HG03521 (cell line): ENCODE results near the gene NIPA2.

Source experiments
- ATAC-seq: cut with Tn5 transposase; IDR thresholded peaks from one replicate; pipeline ENCODE4 v1.9.1; 2021; ENCODE audit warnings: mild to moderate bottlenecking, moderate library complexity; ENCODE audit not compliant: unreplicated experiment

The NIPA2 gene

DNA sequence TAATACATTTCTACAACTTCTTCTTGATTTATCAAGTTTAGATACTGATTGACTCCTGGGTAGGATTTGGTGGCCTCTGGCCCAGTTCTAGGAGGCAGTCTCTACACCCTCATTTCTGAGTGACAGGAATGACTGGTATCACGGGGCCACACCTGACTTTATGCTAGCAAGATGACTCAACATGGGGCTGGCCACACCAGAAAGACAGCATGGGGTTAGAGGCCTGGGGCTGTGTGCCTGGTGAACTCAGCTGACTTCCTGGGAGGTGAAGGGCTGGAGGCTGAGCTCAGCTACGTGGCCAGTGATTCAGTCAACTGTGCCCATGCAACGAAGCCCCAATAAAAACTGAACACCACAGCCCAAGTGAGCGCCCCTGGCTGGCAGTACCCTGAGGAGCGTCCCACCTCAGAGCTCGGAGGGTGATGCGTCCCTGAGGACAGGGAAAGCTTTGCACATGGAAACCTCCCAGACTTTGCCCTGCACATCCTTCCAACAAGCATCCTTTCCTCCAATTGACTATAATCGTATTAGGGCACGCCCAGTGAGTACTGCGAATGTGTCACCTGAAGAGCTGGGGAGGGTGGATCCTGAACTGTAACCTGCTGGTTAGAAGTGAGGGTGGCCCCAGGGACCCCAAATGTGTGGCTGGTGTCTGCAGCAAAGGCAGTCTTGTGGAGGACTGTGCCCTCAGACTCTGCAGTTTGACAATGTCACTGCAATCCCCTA, 57.2 kb downstream of the NIPA2 start:
- ATAC-seq, result no peak

DNA sequence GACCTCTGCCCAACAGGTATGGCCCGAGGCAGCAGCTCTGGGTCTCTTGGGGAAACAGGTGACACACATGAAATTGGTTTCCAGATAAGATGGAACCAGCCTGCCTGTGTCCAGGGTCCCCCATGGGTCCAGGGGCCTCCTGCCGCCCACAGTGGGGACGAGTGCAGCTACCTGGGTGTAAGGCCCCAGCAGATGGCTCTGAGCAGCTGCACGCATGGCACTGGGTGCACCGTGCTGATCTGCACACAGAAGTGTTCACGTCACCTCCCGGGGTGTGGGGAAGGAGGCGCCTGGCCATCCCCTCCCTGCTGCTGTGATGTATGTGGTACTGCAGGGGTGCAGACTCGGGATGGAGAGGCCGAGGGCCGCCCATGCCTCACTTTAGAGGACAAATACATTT, 63.6 kb downstream of the NIPA2 start:
- ATAC-seq, result no peak

DNA sequence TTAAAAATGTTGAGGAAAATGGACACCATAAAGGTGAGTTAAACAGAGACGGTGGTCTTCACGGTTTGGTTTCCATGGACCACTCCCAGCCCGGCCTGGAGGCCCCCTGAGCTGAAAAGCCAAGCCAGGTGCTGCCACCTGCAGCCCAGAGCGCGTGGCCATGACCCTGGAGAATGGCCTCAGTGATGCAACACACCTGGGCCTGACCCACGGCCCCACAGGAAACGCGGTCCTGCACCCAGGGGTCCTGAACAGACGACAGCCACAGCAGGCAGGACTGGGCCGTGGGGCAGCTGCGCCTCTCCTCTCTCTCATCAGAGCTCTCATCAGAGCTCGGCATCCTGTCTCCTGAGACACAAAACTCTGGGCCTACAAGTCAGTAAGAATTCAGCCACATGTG, 64.1 kb downstream of the NIPA2 start:
- no peak for ATAC-seq

DNA sequence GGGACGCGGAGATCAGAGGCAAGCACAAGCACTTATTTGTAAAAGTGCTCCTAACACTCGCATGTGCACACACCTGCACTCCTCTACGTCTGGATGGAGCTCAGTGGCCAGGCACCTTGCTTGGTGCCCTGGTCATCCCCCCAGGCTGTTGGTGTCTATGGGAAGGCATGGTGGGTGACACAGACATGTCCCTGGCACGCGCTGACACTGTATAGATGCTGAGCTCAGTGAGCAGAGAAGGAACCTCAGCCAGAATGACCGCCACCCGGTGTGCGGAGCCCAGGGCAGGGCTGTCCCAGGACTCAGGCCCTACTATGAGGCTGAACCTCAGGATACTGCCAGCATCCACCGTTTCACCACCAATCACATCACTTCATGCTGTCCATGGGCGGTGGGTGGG, 64.5 kb downstream of the NIPA2 start:
- ATAC-seq, result no peak

DNA sequence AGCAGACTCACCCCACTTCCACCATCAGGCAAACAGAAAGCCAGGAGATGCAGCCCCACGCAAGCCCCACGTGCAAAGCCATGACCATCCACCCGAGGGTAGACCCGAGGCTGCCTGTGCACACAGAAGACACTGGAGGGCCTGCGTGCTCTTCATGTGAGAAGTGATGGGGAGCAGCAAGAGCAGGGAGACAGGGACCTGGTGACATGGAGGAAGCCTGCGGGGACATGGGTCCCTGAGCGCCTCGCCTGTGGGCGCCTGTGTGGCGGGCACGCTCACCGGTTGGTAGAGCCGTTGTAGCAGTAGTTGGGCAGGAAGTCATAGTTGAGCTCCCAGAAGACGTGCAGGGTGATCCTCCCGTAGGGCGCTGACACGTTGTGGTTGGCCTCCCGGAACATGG, 65.0 kb downstream of the NIPA2 start:
- ATAC-seq, result no peak

DNA sequence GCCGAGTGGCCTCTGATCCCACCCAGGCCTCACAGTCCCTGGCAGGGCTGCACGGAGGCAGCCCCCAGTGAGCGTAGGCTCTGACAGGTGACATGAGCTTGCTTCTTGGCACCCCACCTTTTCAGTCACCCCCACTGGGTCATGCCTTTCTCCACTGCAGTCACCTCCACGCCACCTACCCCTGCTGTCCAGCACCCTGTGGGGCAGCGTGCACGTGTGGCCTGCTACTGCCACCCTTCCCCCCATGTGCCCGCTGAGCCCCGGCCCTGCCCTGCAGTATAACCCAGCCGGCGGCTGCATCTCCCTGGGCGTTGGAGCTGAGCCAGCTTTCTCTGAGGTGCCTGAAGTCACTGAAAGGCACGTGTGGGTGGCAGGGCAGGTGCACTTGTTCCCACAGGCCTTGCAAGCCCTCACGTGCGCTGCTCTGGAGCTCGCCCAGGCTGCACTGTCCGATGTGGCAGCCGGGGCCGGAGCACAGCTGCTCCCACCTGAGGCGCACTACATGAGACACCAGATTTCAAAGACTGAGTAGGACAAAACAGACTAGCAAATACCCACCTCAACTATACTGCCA, 65.6 kb downstream of the NIPA2 start:
- ATAC-seq, result no peak

DNA sequence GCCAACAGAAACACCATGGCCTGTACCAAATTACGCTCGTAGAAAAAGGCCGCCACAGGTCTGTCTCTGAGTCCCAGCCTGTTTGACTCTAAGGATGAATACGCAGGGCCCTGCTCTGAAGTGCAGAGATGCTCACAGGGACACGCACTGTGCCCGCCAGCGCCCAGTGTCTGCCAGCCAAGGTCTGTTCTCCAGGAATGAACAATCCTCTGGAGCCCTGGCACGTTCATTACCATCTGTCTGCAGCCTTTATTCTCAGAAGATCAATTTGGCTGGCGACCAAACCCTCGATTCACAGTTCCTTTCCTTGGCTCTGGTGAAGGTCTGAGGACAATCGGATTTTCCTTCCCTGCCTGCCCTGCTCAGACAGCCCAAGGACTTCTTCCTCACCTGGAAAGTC, 66.3 kb downstream of the NIPA2 start:
- no peak for ATAC-seq

DNA sequence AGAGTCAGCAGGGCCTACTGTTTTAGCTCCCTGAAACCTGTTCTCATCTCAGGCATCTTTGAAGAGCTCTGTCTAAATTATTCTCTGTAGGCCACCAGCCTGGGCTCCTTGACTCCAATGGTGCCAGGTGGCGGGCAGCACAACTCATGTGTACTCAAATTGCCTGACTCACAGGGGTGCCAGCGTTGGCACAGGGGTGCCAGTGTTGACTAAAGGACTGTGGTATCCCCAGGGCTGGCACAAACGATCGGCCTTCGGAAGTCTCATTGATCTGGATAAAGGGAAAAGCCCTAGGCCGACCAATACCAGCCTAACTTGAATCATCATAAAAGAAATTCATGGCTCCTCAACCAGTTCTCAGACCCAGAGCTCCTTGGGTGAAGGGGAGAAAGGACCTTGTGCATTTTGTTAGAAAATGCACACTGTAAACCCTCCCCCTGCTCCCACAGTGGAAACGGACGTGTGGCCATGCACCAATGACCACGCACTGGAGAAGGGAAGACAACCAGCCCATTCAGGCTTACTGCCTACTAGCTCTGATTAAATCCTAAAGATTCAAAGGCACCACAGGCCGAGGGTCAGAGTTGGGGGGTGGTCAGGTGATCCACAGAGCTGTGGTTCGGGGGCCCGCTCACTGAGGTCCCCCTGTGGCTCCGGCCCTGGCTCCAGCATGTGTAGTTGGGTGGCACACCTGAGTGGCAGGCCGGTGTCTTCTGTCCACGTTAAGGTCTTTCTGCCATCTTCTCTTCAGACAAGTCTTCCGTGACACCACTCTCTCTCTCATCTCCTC, 68.9 kb downstream of the NIPA2 start:
- no peak for ATAC-seq

DNA sequence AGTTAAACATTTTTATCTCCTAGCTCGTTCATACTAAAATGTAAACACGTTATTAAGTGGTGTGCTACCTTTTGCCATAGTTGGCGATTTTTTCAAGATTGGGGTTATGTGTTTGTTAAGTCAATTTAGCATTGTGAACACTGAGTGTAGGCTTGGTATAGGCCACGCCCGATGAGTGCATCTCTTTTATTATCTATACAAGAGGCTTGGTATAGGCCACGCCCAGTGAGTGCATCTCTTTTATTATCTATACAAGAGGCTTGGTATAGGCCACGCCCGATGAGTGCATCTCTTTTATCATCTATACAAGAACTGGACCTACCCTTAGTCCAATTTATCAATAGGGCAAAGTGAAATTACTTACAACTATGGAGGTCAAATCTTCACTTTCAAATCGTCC, 70.4 kb downstream of the NIPA2 start:
- no peak for ATAC-seq

DNA sequence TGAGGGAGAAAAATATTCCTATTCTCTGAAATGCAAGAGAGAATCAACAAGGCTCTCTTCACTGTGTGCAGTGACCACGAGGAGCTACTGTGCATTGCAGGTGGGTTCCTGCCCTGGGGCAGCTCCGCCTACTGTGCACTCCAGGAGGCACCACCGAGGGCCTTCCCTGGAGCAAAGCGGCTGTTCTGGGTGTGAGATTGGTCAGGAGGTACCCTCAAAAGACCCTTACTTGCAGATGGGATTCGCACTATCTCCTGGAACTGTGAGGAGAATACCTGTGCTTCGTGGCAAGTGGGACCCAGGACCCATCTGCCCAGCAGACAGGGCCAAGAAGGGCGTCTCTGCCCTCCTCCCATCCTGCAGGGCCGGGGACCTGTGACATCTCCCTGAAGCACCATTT, 72.8 kb downstream of the NIPA2 start:
- ATAC-seq, result no peak

DNA sequence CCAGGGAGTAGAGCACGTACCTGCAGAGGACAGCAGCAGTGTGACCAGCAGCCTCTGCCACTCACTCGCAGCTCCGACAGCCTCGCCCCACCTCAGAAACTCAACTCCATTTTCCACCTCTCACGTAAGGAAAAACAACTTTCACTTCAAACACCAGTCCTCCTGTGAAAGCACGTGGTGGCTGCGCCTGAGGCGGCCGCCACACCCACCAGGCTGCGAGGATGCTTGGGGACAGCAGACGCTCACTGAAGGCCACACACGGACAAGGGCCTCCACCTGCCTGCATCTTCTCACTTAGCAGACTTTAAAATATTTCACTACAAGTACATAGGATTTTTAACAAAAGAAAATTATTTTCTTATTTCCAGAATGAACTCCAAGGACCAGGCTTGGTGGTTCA, 73.8 kb downstream of the NIPA2 start:
- ATAC-seq, result no peak

DNA sequence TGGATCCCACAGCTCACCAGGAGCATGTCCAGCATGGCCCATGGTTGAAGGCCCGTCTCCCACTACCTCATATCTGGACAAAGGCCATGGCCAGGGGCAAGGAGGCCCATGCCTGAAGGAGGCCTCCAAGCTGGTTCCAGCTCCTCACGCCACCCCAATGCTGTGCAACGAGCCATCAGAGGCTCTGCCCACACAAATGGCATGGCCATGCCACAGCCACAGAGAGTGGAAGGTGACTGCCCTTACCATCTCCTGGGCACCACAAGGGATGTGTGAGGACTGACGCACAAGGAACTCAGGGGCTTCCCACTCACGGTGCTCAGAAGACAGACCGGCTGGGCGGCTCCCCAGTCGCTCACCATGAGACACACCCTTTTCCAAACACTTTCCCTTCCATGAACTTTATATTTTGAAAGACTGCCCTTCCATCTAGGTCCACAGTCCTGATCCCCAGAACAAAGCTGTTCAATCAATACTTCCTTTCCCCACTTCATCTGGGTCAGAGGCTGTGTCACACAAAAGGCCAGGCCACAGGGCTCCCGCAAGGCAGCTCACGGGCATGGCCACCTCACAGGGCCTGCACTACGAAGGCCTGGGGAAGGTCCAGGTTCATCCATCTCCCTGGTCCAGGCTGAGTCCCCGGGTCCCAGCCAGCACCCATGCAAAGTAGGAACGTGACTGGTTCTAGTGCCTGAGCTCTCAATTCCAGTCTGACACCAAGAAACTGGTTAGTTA, 75.3 kb downstream of the NIPA2 start:
- no peak for ATAC-seq

DNA sequence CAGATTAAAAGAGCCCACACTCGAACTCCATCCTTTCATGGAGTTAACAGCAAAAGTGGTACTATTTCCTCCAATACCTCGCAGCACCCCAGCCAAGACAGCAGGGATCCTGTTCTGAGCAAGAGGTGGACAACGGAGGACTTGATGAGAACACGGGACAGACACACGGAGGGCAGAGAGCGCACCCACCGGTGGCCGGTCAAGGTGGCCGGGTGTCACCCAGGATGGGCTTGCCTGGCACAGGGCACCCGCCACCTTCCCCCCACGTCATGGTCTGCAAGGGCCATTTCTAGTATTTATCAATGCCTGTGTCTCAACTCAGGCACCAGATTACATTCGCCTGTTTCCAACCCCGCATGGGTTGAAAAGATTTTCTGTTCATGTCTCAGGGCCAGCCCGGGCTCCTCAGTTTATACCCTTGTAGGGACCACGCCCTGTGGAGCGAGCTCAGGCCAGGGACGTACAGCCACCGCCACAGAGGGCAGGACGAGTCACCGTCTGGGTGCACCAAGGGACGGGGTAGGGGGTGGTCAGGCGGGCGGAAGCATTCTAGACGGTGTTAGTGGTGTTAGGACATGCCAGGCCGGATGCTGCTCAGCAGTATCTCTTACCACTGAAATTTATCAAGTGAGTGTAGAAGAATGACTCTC, 77.5 kb downstream of the NIPA2 start:
- ATAC-seq, result no peak

DNA sequence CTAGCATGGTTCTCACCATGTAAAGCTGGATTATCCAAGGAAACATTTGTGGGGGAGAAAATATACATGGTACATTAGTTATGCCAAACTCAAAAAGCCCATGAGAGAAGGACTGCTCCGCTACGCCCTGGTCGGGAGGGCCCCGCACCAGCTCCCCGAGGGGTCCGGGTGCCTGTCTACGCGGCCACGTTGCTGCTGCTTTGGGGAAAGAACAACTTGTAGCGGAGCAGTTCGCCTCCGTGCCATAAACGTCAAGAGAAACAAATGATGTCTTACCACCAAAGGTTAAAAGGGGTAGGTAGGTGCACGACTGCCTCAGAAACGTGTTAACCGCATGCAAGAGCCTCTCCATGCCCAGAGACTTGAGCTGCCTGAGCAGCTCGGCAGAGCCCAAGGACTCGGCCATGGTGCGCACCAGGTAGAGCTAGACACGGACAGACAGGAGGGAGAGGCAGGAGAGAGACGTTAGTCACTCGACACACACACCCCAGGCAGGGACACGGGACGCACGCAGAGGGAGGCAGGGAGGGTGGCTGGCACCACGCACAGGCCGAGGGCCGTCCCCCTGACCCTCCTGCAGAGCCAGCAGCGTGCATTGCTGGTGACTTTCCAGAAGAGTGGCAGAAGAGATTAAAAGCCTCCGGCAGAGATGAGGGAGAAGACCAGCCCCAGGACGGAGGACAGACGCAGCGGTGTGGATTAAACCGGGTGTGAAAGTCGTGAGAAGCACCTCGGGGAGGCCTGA, 78.3 kb downstream of the NIPA2 start:
- ATAC-seq, result no peak

DNA sequence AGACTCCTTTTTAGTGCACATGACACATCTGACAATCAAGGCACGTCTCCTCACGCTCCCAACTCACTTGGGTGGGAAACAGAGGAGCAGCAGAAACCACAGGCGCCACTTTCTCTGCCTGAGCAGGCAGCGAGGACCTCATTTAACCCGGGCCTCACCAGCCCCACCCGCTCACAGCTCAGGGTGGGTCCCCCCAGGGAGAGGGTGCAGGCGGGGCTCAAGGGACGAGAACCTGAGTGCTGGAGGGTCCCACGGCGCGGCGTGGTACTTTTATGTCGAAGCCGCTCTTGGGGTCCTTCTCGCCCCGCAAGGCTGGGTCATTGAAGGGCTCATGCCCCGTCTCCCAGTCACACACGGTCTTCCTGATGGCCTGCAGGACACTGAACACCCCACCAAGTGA, 79.1 kb downstream of the NIPA2 start:
- no peak for ATAC-seq
